ENCODE results near the gene C10orf90. TPM values are rescaled to one million over a fixed set of nuclear protein-coding genes. Genes with fewer than 3 reads are reported as not detected.

The C10orf90 gene
- total RNA-seq, 2 experiments from 2014 or later, result not detected

DNA sequence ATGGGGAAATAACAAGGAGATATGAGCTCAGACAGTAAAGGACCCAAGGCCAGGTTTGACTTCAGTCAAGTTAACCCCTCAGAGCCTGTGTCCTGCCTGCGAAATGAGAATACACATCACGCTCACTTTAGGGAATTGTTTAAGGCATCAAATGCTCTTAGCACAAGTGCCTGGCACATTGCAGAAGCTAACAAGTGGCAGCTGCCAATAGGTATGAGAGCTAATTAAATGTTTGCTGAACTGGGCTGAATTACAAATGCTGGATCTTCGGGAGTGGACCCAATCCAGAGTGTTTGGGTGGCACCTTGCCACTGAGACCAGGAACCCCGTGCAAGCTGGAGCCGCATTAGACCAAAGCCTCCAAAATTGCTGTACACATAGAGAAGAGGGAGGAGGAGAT, 136.8 kb downstream of the C10orf90 start:
- no peaks in the 10 kb centered on the region for H3K4me1 Mint-ChIP-seq (ENCODE audit: low read depth)
- intact Hi-C loops (cut with micrococcal nuclease), result no loop called here
- ChIA-PET CTCF (no interaction called here), POLR2A (no interaction called here)
- no peaks in the 10 kb centered on the region for H3K9me3 Mint-ChIP-seq
- DNase-seq, result no peak
- no peaks in the 10 kb centered on the region for H3K36me3 Mint-ChIP-seq
- no peak overlapping the region for H3K4me3 Mint-ChIP-seq
- H3K27me3 Mint-ChIP-seq, result no peaks in the 10 kb centered on the region
- no peak overlapping the region for H3K27ac Mint-ChIP-seq

- intact Hi-C loops (cut with micrococcal nuclease), result no loop called here
- no peak for DNase-seq
- H3K27ac Mint-ChIP-seq, result no peak overlapping the region
- H3K4me3 Mint-ChIP-seq, result no peak overlapping the region
- no peaks in the 10 kb centered on the region for H3K27me3 Mint-ChIP-seq
- H3K9me3 Mint-ChIP-seq, result no peaks in the 10 kb centered on the region
- H3K36me3 Mint-ChIP-seq, result no peaks in the 10 kb centered on the region
- ChIA-PET CTCF (no interaction called here), POLR2A (no interaction called here)
- no peaks in the 10 kb centered on the region for H3K4me1 Mint-ChIP-seq (ENCODE audit: low read depth)
Observed at GRCh38 chr10:126528315-126528835, 142.1 kb downstream of the C10orf90 start.

- Mint-ChIP-seq H3K4me3 (no peak overlapping the region), H3K9me3 (no peaks in the 10 kb centered on the region), H3K4me1 (ENCODE audit: low read depth) (no peaks in the 10 kb centered on the region), H3K36me3 (no peaks in the 10 kb centered on the region), H3K27me3 (no peaks in the 10 kb centered on the region), H3K27ac (no peak overlapping the region)
- CTCF ChIA-PET, result no interaction called here
- POLR2A ChIA-PET, result no interaction called here
- intact Hi-C loops (cut with micrococcal nuclease), result no loop called here
- DNase-seq, result no peak
Observed at GRCh38 chr10:126527645-126528314, 142.7 kb downstream of the C10orf90 start.

DNA sequence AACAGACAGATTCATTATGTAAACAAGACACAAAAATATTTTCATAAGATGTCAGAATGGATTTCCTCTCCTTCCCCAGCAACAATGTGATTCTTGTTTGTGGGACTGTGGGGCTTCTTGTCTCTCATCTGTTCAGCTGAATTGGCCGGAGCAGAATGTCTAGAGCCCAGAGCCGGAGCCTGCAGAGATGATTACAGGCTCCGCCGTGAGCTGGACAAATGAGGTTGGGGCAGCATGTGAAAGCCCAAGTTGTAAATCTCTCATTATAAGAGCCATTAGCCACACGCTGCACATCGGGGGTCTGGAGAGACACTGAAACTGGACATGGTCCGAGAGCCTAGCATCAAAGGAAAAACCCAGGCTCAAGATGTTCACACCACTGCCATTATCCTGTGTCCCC, 145.2 kb downstream of the C10orf90 start:
- CTCF ChIA-PET, result no interaction called here
- no peak overlapping the region for H3K4me3 Mint-ChIP-seq
- POLR2A ChIA-PET, result no interaction called here
- H3K4me1 Mint-ChIP-seq (ENCODE audit: low read depth), result no peaks in the 10 kb centered on the region
- H3K9me3 Mint-ChIP-seq, result peaks cover 2% of the 10 kb centered on the region
- no peaks in the 10 kb centered on the region for H3K36me3 Mint-ChIP-seq
- no peaks in the 10 kb centered on the region for H3K27me3 Mint-ChIP-seq
- H3K27ac Mint-ChIP-seq, result no peak overlapping the region
- no peak for DNase-seq
- intact Hi-C loops (cut with micrococcal nuclease), result no loop called here

GRCh38 chr10:126524526-126524925, 146.0 kb downstream of the C10orf90 start:
- Mint-ChIP-seq H3K36me3 (no peaks in the 10 kb centered on the region), H3K9me3 (peaks cover 2% of the 10 kb centered on the region), H3K4me3 (no peak overlapping the region), H3K4me1 (ENCODE audit: low read depth) (no peaks in the 10 kb centered on the region), H3K27ac (no peak overlapping the region), H3K27me3 (no peaks in the 10 kb centered on the region)
- intact Hi-C loops (cut with micrococcal nuclease), result no loop called here
- CTCF ChIA-PET, result no interaction called here
- POLR2A ChIA-PET, result no interaction called here
- no peak for DNase-seq

DNA sequence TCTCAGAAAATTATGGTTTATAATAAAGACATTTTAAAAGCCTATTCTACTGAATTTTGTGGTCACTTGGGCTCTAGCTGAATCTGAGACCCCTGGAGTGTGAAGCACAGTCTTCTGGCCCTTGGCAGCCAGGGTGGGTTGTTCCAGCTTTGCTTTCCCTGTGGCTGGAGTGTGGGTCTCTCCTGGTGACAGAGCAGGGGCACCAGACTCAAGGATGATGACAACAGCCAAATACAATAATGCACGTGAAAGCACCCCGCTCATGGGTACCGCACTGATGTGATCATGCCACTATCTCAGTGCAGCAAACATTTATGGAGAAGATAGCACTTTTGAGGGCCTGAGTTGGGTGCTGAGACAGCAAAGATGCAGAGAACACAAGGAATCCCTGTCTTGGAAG, 147.4 kb downstream of the C10orf90 start:
- Mint-ChIP-seq H3K4me3 (no peak overlapping the region), H3K27ac (no peak overlapping the region), H3K27me3 (no peaks in the 10 kb centered on the region), H3K9me3 (peaks cover 2% of the 10 kb centered on the region), H3K36me3 (no peaks in the 10 kb centered on the region), H3K4me1 (ENCODE audit: low read depth) (no peaks in the 10 kb centered on the region)
- no peak for DNase-seq
- intact Hi-C loops (cut with micrococcal nuclease), result no loop called here
- ChIA-PET POLR2A (no interaction called here), CTCF (no interaction called here)

- Mint-ChIP-seq H3K36me3 (no peaks in the 10 kb centered on the region), H3K4me1 (ENCODE audit: low read depth) (no peaks in the 10 kb centered on the region), H3K9me3 (peaks cover 2% of the 10 kb centered on the region), H3K4me3 (no peak overlapping the region), H3K27me3 (no peaks in the 10 kb centered on the region), H3K27ac (no peak overlapping the region)
- no peak for DNase-seq
- ChIA-PET POLR2A (no interaction called here), CTCF (no interaction called here)
- intact Hi-C loops (cut with micrococcal nuclease), result no loop called here
Observed at GRCh38 chr10:126521399-126521798, 149.1 kb downstream of the C10orf90 start.

DNA sequence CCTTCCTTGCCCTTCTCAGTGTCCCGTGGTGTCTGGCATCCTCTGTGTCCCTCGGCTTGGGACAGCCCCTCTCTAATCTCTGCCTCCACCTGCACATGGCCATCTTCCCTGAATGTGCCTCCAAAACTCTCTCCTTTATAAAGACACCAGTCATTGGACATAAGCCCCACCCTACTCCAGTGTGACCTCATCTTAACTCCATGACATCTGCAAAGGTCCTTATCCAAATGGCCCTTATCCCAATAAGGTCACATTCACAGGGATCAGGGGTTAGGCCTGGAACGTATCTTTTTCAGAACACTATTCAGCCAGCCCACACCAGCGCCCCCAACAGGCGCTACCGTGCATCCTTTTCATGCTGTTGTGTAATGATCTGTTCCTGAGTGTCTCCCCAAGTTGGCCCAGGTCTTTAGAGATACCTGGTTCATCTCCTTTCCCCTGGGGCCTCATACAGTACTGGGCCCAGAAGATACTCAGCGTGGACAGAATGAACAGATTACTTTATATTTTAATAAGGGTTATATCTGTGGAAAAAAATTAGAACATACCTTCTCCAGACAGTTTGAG, 149.7 kb downstream of the C10orf90 start:
- no peak overlapping the region for H3K4me3 Mint-ChIP-seq
- no peaks in the 10 kb centered on the region for H3K36me3 Mint-ChIP-seq
- no peak for DNase-seq
- peaks cover 2% of the 10 kb centered on the region for H3K9me3 Mint-ChIP-seq
- no peaks in the 10 kb centered on the region for H3K4me1 Mint-ChIP-seq (ENCODE audit: low read depth)
- POLR2A ChIA-PET, result no interaction called here
- no peaks in the 10 kb centered on the region for H3K27me3 Mint-ChIP-seq
- intact Hi-C loops (cut with micrococcal nuclease), result no loop called here
- H3K27ac Mint-ChIP-seq, result no peak overlapping the region
- CTCF ChIA-PET, result no interaction called here

DNA sequence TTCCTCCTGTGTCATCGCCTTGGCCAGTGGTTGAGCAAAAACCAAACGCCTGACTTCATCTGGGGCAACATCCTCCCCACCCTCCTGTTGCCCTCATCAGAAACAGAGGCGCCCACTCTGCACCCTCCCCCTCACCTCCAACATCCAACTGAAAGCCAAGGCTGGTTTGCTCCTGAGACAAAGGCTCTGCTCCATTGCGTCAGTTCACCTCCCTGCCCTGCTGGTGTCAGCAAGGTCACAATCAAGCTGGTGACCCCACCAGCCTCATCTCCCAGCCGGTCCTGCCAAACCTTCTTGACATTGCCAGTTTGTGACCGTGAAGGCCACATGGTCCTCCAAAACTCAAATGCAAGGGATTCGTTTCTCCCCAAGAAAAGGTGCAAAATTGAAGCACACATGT, 150.5 kb downstream of the C10orf90 start:
- H3K4me1 Mint-ChIP-seq (ENCODE audit: low read depth), result no peaks in the 10 kb centered on the region
- intact Hi-C loops (cut with micrococcal nuclease), result no loop called here
- no peak overlapping the region for H3K27ac Mint-ChIP-seq
- ChIA-PET POLR2A (no interaction called here), CTCF (no interaction called here)
- peaks cover 2% of the 10 kb centered on the region for H3K9me3 Mint-ChIP-seq
- DNase-seq, result no peak
- no peak overlapping the region for H3K4me3 Mint-ChIP-seq
- H3K36me3 Mint-ChIP-seq, result no peaks in the 10 kb centered on the region
- no peaks in the 10 kb centered on the region for H3K27me3 Mint-ChIP-seq

- H3K27ac Mint-ChIP-seq, result no peak overlapping the region
- H3K4me1 Mint-ChIP-seq (ENCODE audit: low read depth), result no peaks in the 10 kb centered on the region
- CTCF ChIA-PET, result no interaction called here
- H3K4me3 Mint-ChIP-seq, result no peak overlapping the region
- H3K36me3 Mint-ChIP-seq, result no peaks in the 10 kb centered on the region
- POLR2A ChIA-PET, result interaction anchor here (0.7 kb wide), 1 partner anchor 11 kb away, joined by 3 read pairs; no protein-coding TSS in a partner anchor
- no peak for DNase-seq
- intact Hi-C loops (cut with micrococcal nuclease), result no loop called here
- H3K9me3 Mint-ChIP-seq, result peaks cover 2% of the 10 kb centered on the region
- H3K27me3 Mint-ChIP-seq, result no peaks in the 10 kb centered on the region
Observed at GRCh38 chr10:126519185-126519584, 151.3 kb downstream of the C10orf90 start.

DNA sequence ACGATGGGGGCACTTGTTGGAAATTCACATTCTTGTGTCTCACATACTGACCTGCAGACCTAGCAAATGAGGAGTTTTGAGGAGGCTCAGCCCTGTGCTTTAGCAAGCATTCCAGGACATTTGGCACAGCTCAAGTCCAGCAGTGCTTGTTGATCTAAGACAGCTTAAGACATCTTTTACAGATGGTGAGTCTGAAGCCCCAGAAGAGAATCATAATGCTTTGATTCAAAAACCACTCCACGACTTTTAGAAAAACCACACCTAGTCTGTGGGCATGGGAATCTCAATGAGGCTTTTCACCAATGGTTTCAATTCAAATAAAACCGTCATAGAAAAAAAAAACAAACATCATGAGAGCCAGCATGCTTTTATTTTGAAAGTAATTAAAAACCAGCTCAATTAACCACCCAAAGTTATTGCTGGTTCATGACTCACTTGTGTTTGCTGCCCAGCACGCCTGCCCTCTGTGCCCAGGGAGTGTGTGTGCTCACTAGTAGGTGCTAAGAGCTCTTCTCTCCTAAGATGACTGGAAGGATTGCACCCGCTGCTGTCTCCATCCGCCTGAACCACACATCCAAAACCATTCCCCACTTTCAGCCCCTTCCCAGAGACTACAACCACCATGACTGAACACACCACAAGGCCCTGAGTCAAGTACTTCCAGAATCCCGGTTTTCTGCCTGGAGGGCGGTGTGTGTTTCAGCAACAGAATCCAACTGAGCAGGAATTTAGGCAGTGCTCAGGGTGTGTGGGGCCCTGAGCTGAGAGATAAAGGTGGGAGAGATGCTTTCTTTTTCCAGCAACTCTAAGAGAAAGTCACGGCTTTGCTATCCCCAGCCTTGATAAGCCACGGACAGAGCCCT, 152.0 kb downstream of the C10orf90 start:
- Mint-ChIP-seq H3K4me1 (ENCODE audit: low read depth) (no peaks in the 10 kb centered on the region), H3K36me3 (no peaks in the 10 kb centered on the region), H3K27ac (no peak overlapping the region), H3K4me3 (no peak overlapping the region), H3K27me3 (no peaks in the 10 kb centered on the region), H3K9me3 (peaks cover 2% of the 10 kb centered on the region)
- CTCF ChIA-PET, result no interaction called here
- DNase-seq, result no peak
- POLR2A ChIA-PET, result no interaction called here
- intact Hi-C loops (cut with micrococcal nuclease), result no loop called here

GRCh38 chr10:126516515-126516914, 154.0 kb downstream of the C10orf90 start:
- ChIA-PET CTCF (no interaction called here), POLR2A (no interaction called here)
- Mint-ChIP-seq H3K4me3 (no peak overlapping the region), H3K9me3 (peaks cover 2% of the 10 kb centered on the region), H3K27me3 (no peaks in the 10 kb centered on the region), H3K27ac (no peak overlapping the region), H3K4me1 (ENCODE audit: low read depth) (no peaks in the 10 kb centered on the region), H3K36me3 (no peaks in the 10 kb centered on the region)
- no peak for DNase-seq
- intact Hi-C loops (cut with micrococcal nuclease), result no loop called here
